HG03095 (cell line): ENCODE measurements around the gene POU2F2.

Experiments used
- ATAC-seq: cut with Tn5 transposase; IDR thresholded peaks from one replicate; pipeline ENCODE4 v1.9.1; 2021; ENCODE audit warnings: moderate library complexity; ENCODE audit not compliant: unreplicated experiment

Gene POU2F2

GRCh38 chr19:42086188-42086736 lies 46.0 kb downstream of the POU2F2 start:
- no peak for ATAC-seq

GRCh38 chr19:42083537-42083936 lies 48.7 kb downstream of the POU2F2 start:
- ATAC-seq: no peak

- ATAC-seq: no peak
Measured at GRCh38 chr19:42081584-42082203, 50.6 kb downstream of the POU2F2 start.

- no peak for ATAC-seq
Measured at GRCh38 chr19:42080764-42081375, 51.4 kb downstream of the POU2F2 start.

- no peak for ATAC-seq
Measured at GRCh38 chr19:42079886-42080763, 52.1 kb downstream of the POU2F2 start.

- ATAC-seq: no peak
Measured at GRCh38 chr19:42079276-42079669, 53.0 kb downstream of the POU2F2 start.

- no peak for ATAC-seq
Measured at GRCh38 chr19:42078538-42079275, 53.5 kb downstream of the POU2F2 start.

GRCh38 chr19:42078058-42078457 lies 54.2 kb downstream of the POU2F2 start:
- no peak for ATAC-seq

GRCh38 chr19:42076380-42076944 lies 55.8 kb downstream of the POU2F2 start:
- ATAC-seq: no peak

GRCh38 chr19:42075616-42076379 lies 56.4 kb downstream of the POU2F2 start, which contains the start of gene ZNF574:
Gene ZNF574, plus strand, starts transcription at chr19:42076166. Its CDS starts 2,441 bp downstream, at chr19:42078607.
- ATAC-seq: peak; percentile 88

GRCh38 chr19:42075364-42075615 lies 57.0 kb downstream of the POU2F2 start:
- ATAC-seq: no peak

- no peak for ATAC-seq
Measured at GRCh38 chr19:42074513-42075363, 57.5 kb downstream of the POU2F2 start.

- no peak for ATAC-seq
Measured at GRCh38 chr19:42071247-42071646, 61.0 kb downstream of the POU2F2 start.

GRCh38 chr19:42069619-42070351 lies 62.5 kb downstream of the POU2F2 start, which contains the start of gene GRIK5:
Gene GRIK5, minus strand, starts transcription at chr19:42070206. Its CDS starts 4,436 bp downstream, at chr19:42065770.
- ATAC-seq: no peak

GRCh38 chr19:42068756-42069571 lies 63.3 kb downstream of the POU2F2 start:
- no peak for ATAC-seq

- no peak for ATAC-seq
Measured at GRCh38 chr19:42068361-42068755, 63.9 kb downstream of the POU2F2 start.

- ATAC-seq: no peak
Measured at GRCh38 chr19:42067315-42067888, 64.8 kb downstream of the POU2F2 start.
